Fibroblast of pulmonary artery (primary cell): ENCODE measurements around the gene OSBPL9.
"Not testable (repeated sequence)": the region's sequence is repeated elsewhere in the genome, so short reads cannot be mapped to it uniquely, and the experiment has no call there.

Source experiments
- DNase-seq: peaks from one replicate; pipeline ENCODE4 v3.0.0-alpha.2; 2010; ENCODE audit warnings: low read depth
- H3K4me3 ChIP-seq: replicated peaks from 2 replicates; pipeline ENCODE4 v1.5.1; 2011; ENCODE audit warnings: low read depth, mild to moderate bottlenecking, control low read depth, low read length, moderate library complexity
- CTCF ChIP-seq: IDR thresholded peaks from 2 replicates; pipeline ENCODE4 v1.5.1; 2011; ENCODE audit warnings: mild to moderate bottlenecking, control low read depth, low read length, inconsistent platforms; ENCODE audit errors: missing control alignments

The OSBPL9 gene

GRCh38 chr1:51699391-51699790 is 82.5 kb downstream of the OSBPL9 start:
- no peak overlapping the region for H3K4me3 ChIP-seq
- DNase-seq, result no peak
- no peak for TF ChIP-seq CTCF

- not testable (repeated sequence) for DNase-seq, H3K4me3 ChIP-seq
Observed at GRCh38 chr1:51701782-51702181, 84.9 kb downstream of the OSBPL9 start.

- DNase-seq, H3K4me3 ChIP-seq: not testable (repeated sequence)
Observed at GRCh38 chr1:51702220-51702619, 85.3 kb downstream of the OSBPL9 start.

GRCh38 chr1:51705035-51705434 is 88.1 kb downstream of the OSBPL9 start:
- TF ChIP-seq CTCF, result no peak
- no peak overlapping the region for H3K4me3 ChIP-seq
- no peak for DNase-seq

- DNase-seq, result no peak
- no peak for TF ChIP-seq CTCF
- no peak overlapping the region for H3K4me3 ChIP-seq
Observed at GRCh38 chr1:51708911-51709760, 92.2 kb downstream of the OSBPL9 start.

- TF ChIP-seq CTCF, result no peak
- no peak for DNase-seq
- H3K4me3 ChIP-seq, result no peak overlapping the region
Observed at GRCh38 chr1:51709951-51710350, 93.1 kb downstream of the OSBPL9 start.

GRCh38 chr1:51712590-51712989 is 95.7 kb downstream of the OSBPL9 start:
- H3K4me3 ChIP-seq, result no peak overlapping the region
- DNase-seq, result no peak
- TF ChIP-seq CTCF, result no peak

GRCh38 chr1:51714374-51715019 is 97.6 kb downstream of the OSBPL9 start:
- no peak overlapping the region for H3K4me3 ChIP-seq
- DNase-seq, result no peak
- TF ChIP-seq CTCF, result no peak
